Hematopoietic multipotent progenitor cell treated with erythropoietin and hydrocortisone succinate and interleukin-3 and kit ligand, for 8 days (in vitro differentiated cells): ENCODE results near the gene TMEM202.
"Not testable (repeated sequence)": the region's sequence is repeated elsewhere in the genome, so short reads cannot be mapped to it uniquely, and the experiment has no call there.

Experiments
- DNase-seq: peaks from one replicate; pipeline ENCODE4 v3.0.0-alpha.2; 2015

Gene TMEM202

DNA sequence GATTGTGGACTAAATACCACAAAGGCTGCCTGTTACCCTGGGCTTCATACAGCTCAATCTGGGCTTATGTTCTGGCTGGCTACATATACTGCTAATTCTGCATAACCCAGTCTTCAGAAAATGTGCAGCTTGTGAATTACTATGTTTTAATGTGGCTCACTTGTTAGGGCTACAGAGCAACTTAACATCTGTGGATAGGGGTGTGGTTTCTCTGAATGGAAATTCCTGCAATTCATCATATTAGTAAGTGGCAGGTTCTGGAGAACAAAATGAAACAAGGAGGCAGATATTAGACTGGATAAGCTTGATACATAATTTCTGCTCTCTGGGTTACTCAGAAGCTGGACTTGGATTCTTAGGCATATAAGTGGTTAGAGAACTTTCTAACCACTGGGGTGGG is 6.7 kb downstream of the TMEM202 start:
- DNase-seq: no peak

DNA sequence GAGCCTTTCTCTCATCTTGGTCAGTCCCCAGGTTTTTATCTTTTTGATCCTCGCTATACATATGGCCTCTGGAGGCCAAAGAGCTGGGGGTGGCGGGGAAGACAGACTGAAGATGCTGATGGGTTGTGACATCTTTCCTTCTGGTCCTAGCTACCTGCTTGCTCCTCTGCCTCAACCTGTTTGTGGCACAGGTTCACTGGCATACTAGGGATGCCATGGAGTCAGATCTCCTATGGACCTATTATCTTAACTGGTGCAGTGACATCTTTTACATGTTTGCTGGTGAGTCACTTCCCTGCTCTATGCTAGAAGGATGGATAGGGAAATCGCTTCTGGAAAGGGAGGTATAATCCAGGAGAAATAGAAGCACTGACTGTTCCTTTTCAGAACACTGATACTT is 8.8 kb downstream of the TMEM202 start:
- DNase-seq: no peak

DNA sequence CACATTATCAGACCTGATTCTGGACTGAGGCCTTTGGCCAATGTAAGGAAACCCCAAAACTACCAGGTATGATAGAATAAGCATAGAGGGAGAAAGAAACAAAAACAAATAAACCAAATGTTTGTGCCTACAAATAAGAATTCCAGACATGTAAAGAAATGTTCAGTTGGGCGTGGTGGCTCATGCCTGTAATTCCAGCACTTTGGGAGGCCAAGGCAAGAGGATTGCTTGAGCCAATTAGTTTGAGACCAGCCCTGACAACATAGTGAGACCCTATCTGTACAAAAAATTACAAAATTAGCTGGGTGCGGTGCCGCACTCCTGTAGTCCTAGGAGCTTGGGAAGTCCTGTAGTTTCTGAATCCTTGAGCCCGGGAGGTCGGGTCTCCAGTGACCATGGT is 13.0 kb downstream of the TMEM202 start:
- DNase-seq: no peak

DNA sequence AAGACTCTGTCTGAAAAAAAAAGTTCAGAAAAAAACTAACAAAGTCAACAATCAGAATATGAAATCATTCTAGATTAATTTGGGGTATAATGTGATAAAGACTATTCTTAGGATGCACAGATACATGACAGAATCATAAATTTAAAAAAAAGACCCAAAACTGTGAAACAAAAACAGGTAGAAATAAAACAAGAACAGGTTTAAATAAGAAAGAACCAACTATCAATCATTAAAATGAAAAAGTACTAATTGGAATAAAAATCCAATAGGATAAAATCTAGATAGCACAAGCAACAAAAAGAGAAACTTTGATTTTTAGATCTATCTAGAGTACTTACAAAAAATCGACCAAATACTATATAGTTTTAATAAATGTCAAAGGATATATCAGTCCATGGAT is 13.4 kb downstream of the TMEM202 start:
- no peak for DNase-seq

DNA sequence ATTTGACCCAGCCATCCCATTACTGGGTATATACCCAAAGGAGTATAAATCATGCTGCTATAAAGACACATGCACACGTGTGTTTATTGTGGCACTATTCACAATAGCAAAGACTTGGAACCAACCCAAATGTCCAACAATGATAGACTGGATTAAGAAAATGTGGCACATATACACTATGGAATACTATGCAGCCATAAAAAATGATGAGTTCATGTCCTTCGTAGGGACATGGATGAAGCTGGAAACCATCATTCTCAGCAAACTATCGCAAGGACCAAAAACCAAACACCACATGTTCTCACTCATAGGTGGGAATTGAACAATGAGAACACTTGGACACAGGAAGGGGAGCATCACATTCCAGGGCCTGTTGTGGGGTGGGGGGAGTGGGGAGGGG is 15.2 kb downstream of the TMEM202 start:
- DNase-seq: not testable (repeated sequence)

DNA sequence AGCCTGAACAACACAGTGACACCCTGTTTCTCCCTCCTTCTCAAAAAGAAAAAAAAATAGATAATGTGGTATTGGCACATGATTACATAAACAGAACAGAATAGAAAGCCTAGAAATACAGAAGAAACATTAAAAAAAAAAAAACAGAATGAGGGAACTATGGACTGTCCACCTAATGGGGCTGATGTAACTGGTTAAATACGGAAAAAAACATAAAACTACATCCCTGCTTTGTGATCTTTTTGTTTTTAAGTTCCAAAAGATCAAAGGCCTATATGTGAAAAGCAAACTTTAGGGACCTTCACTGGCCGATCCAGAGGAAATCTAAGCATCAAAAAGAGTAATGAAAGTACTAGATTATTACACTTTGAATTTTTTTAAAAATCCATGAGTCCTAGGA is 17.2 kb downstream of the TMEM202 start:
- no peak for DNase-seq

DNA sequence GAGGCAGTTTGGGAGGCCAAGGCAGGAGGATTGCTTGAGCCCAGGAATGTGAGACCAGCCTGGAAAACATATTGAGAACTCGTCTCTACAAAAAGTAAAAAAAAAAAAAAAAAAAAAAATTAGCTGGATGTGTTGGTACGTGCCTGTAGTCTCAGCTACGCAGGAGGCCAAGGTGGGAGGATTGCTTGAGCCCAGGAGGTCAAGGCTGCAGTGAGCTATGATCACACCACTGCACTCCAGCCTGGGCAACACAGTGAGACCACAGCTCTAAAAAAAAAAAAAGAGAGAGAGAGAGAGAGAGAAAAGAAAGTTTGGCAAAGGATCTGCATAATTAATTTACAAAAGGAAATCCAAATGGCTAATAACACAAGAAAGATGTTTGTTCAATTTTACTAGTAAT is 21.7 kb downstream of the TMEM202 start:
- not testable (repeated sequence) for DNase-seq

DNA sequence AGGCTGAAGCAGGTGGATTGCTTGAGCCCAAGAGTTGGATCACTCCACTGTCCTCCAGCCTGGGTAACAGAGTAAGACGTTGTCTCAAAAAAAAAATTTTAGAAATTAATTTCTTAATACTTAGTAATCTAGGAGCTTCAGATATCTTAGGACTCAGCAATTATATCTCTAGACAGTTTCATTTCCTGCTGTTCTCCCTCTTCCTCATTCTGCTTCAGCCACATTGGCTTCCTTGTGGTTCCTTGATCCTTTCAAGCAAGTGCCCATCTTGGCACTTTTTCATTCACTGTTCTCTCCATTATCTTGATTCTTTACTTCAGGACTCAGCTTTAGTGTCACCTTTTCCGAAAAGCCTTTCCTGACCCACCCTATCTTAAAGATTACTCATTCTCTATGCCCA is 22.5 kb downstream of the TMEM202 start:
- no peak for DNase-seq

DNA sequence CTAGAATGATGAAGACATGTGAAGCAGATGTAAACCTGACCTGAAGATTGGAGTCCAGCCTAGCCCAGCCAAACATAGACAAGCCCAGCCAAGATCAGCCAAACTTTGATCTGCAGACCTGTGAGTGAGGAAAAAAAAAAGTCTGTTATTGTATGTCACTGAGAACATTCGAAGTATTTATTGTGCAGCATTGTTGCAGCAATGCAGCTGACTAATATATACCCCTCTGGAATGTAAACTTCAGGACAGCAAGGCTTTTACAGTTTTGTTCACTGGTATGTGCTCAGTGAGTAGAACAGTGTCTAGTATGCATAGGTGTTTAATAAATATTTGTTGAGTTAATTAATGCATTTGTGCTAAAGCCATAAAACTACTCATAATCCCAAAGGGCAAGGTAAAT is 23.4 kb downstream of the TMEM202 start:
- no peak for DNase-seq

DNA sequence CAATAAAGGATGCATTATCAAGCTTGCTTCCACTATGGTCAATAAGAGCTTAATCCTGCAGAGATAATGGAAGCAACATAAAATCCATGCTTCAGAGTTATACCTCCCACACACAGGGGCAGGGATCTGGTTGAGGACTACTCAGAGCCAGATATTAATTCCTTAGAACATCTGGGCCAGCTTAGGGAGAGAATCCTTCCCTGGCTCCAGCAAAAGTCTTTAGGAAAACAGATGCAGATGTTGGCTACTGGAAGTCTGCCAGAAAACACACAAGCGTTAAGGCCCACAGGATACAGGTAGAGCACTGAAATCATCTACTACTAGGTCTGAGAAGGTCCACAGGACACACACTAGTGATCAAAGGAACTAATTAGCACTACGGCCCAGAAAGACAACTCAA is 25.2 kb downstream of the TMEM202 start:
- no peak for DNase-seq

DNA sequence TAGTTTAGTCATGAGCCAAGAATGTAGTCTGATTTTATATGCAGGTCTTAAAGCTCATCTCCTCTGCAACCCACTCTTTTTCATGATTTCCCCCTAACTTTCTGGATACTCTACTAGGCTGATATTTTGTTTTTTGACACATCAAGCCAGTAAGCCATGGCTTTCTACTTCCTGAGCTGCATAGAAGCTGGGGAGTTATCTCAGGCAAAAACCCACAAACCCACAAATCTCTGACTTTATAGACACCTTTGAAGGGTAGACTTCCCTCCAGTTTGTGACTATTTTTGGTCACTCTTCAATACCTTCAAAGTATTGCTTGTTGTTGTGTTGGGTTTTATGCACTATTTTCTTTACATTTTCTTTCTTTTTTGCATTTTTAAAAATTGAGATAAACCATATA is 28.6 kb downstream of the TMEM202 start:
- no peak for DNase-seq

DNA sequence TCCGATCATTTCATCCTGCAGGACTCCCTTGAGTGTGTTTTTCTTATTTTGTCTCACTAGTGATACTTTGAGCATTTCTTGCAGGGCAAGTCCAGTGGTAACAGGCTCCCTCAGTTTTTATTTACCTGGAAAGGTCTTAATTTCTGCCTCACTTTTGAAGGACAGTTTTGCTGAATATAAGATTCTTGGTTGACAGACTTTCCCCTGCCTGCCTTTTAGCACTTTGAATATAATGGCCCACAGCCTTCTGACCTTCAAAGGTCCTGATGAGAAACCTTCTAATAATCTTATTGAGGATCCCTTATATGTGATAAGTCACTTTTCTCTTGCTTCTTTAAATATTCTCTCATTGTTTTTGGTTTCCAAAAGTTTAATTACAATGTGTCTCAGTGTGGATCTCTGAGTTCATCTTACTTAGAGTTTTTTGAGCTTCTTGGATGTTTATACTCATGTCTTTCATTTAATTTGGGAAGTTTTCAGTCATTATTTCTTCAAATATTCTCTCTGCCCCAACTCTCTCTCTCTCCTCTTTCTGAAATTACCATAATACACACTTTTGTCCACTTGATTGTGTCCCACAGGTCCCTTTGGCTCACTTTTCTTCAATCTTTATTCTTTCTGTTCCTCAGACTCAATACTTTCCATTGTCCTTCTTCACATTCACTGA is 39.7 kb downstream of the TMEM202 start:
- DNase-seq: no peak

DNA sequence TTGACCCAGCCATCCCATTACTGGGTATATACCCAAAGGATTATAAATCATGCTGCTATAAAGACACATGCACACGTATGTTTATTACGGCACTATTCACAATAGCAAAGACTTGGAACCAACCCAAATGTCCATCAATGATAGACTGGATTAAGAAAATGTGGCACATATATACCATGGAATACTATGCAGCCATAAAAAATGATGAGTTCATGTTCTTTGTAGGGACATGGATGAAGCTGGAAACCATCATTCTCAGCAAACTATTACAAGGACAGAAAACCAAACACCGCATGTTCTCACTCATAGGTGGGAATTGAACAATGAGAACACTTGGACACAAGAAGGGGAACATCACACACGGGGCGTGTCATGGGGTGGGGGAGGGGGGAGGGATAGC is 44.7 kb downstream of the TMEM202 start:
- DNase-seq: not testable (repeated sequence)

DNA sequence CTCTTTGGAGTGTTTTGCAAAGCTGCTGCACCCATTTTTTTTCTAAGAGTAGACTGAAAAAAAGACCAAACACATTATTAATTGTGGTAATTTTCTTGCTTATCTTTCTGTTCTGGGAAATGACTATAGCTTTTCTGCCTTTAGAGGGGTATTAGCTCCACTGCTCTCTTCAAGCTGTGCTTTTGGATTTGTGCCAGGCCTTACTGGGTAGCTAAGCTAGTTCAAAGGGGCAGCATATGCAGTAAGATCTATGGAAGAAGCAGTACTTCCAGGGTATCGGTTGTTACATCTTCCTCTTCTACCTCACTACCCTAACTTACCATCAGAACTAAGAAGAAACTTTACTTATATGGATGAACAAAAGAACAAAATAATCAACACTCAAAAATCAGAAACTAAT is 47.3 kb downstream of the TMEM202 start:
- no peak for DNase-seq

DNA sequence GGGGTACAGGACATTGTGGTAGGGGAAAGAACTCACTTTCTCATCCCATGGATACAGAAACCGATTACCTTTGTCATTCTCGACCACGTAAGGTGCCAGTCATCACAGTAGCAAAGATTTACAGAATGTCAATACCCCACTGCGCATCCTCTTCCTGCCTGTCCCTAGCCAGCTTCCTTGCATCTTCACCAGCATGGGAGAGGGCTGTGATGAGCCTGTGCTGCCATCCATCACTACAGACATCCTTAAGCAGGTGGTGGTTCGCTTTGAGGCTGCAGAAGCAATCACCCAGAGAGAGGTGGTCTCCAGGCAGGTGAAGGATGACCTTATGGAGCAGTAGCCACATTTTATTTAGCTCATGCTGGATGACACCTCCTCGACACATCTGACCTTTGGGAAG is 52.7 kb downstream of the TMEM202 start:
- no peak for DNase-seq

DNA sequence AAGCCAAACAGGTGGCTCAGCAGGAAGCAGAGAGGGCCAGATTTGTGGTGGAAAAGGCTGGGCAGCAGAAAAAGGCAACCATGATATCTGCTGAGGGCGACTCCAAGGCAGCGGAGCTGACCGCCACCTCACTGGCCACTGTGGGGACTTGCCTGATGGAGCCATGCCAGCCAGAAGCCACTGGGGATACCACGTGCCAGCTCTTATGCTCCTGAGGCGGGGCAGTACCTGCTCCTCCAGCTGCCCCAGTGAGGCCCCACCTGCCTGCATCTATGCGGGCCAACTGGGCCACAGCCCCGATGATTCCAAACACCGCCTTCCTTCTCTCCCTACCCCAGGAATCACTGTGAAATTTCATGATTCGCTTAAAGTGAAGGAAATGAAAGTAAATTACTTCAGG is 53.1 kb downstream of the TMEM202 start:
- DNase-seq: no peak

DNA sequence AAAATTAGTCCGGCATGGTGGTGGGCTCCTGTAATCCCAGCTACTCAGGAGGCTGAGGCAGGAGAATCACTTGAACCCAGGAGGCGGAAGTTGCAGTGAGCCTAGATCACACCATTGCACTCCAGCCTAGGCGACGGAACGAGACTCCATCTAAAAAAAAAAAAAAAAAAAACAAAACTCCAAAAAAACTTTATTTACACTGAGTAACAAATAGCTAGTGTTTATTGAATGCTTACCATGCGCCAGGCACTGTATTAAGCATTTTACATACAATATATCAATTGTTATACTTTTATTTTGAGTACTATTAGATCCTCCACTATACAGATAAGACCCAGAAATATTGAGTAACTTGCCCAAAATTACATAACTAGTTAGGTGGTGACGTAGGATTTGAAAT is 58.6 kb downstream of the TMEM202 start:
- no peak for DNase-seq
